ENCODE data around the gene ELK4.

DNA sequence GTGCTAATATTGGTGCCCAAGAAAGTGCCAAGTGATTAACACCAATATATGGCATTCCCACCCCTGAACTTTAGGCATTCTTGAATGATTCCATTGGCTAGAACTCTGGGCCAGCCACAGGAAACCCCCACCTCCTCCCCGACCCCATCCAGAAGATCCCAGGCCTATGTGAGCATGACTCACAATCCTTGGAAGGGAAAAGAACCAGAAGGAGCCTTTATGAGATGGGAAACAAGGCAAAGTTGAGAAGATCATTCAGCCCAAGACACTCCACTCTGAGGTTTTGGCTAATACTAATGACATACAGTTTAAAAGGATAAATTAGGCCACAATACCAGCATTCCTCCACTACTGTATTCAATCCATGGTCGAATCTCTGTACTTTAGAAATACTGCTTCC, 21.8 kb downstream of the ELK4 start:
- TF ChIP-seq, protein P1, sequence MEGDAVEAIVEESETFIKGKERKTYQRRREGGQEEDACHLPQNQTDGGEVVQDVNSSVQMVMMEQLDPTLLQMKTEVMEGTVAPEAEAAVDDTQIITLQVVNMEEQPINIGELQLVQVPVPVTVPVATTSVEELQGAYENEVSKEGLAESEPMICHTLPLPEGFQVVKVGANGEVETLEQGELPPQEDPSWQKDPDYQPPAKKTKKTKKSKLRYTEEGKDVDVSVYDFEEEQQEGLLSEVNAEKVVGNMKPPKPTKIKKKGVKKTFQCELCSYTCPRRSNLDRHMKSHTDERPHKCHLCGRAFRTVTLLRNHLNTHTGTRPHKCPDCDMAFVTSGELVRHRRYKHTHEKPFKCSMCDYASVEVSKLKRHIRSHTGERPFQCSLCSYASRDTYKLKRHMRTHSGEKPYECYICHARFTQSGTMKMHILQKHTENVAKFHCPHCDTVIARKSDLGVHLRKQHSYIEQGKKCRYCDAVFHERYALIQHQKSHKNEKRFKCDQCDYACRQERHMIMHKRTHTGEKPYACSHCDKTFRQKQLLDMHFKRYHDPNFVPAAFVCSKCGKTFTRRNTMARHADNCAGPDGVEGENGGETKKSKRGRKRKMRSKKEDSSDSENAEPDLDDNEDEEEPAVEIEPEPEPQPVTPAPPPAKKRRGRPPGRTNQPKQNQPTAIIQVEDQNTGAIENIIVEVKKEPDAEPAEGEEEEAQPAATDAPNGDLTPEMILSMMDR (IDR thresholded peaks at IDR 0.05), result no peak
- no peak for TF ChIP-seq EP300 (IDR thresholded peaks at IDR 0.05)

All from ovary (tissue), 3 donors.